DLD1 (cell line): ENCODE data around the gene RFT1.

Experiments used
- in situ Hi-C: cut with HindIII; loops from 2 replicates; pipeline ENCODE4 v1.10.0; 2017; ENCODE audit warnings: low sequenced_read_pairs

Gene RFT1

GRCh38 chr3:53038679-53039375 is 91.4 kb downstream of the RFT1 start:
- in situ Hi-C loops = no loop called here
